B cell (primary cell): Measurements from ENCODE around the gene UGDH.

Source experiments
- CTCF ChIP-seq: fragments of 200-600 bp; IDR thresholded peaks from one replicate; pipeline ENCODE4 v1.8.0; 2022; ENCODE audit warnings: antibody characterized with exemption, mild to moderate bottlenecking
- EZH2 ChIP-seq: IDR thresholded peaks from 2 replicates; pipeline ENCODE4 v1.6.1; 2012; ENCODE audit warnings: borderline replicate concordance, low read depth, mild to moderate bottlenecking, moderate library complexity, low read length; ENCODE audit not compliant: insufficient read depth, poor library complexity, severe bottlenecking

- TF ChIP-seq CTCF (no peak), EZH2 (no peak)
These were observed 74.9 kb downstream of the UGDH start for GRCh38 chr4:39452153-39452859.
